H1 (cell line): Measurements from ENCODE around the gene GUCY1B1. TPM values are rescaled to one million over a fixed set of nuclear protein-coding genes. Genes with fewer than 3 reads are reported as not detected.

ENCODE experiments used
- CTCF ChIA-PET: fragments of 300-600 bp; sonication (Branson Sonifier 250); formaldehyde crosslinking; loops from one replicate; lab custom pipeline; 2021; ENCODE audit not compliant: partially characterized antibody; lab: Charles Lee
- POLR2A ChIA-PET: fragments of 300-600 bp; sonication (Branson Sonifier 250); formaldehyde crosslinking; loops from one replicate; lab custom pipeline; 2021; ENCODE audit warnings: inconsistent platforms; ENCODE audit not compliant: partially characterized antibody; lab: Charles Lee
- DNase-seq, 2 experiments: peaks; one replicate each; pipeline versions ENCODE4 v3.0.0 to v3.0.0-alpha.2; 2010 to 2022; ENCODE audit warnings: low spot score in 2 of 2, low read depth in 1 of 2, mixed read lengths in 1 of 2
- FAIRE-seq: peaks from 2 replicates; lab custom pipeline; 2011; peaks lifted over from hg19 to GRCh38; lab: Jason Lieb, UNC
- H2AFZ ChIP-seq: 2 replicates; pipeline ENCODE4 v1.8.1; 2012; ENCODE audit warnings: low read length, inconsistent platforms
- H2AK5ac ChIP-seq: 2 replicates; pipeline ENCODE4 v1.6.1; 2013; ENCODE audit warnings: low read depth, low read length
- H2BK120ac ChIP-seq: replicated peaks from 2 replicates; pipeline ENCODE3; 2013; ENCODE audit warnings: low read depth, low read length, inconsistent platforms
- H2BK12ac ChIP-seq: 2 replicates; pipeline ENCODE4 v1.6.1; 2013; ENCODE audit warnings: low read depth, low read length
- H2BK15ac ChIP-seq: 2 replicates; pipeline ENCODE4 v1.6.1; 2013; ENCODE audit warnings: low read length
- H2BK20ac ChIP-seq: 2 replicates; pipeline ENCODE4 v1.6.1; 2013; ENCODE audit warnings: low read length
- H2BK5ac ChIP-seq: 2 replicates; pipeline ENCODE4 v1.6.1; 2013; ENCODE audit warnings: low read depth, low read length
- H3K14ac ChIP-seq: 2 replicates; pipeline ENCODE4 v1.6.1; 2013; ENCODE audit warnings: inconsistent platforms; ENCODE audit not compliant: insufficient read length
- H3K18ac ChIP-seq: 2 replicates; pipeline ENCODE4 v1.6.1; 2013; ENCODE audit warnings: low read length; ENCODE audit errors: extremely low read depth
- H3K23ac ChIP-seq: 2 replicates; pipeline ENCODE4 v1.6.1; 2013; ENCODE audit warnings: inconsistent platforms; ENCODE audit not compliant: insufficient read length
- H3K23me2 ChIP-seq: 2 replicates; pipeline ENCODE4 v1.6.1; 2013; ENCODE audit warnings: low read depth, low read length
- H3K27ac ChIP-seq: 2 replicates; pipeline ENCODE4 v1.6.1; 2011; ENCODE audit warnings: low read depth, low read length, inconsistent platforms
- H3K27me3 ChIP-seq, 4 experiments: replicated peaks in 1 of 4; 1 replicate in 1 of 4; 2 replicates in 3 of 4; pipeline versions ENCODE4 v1.6.1 to v1.8.1; 2011 to 2013; ENCODE audit warnings: low read length in 3 of 4, mild to moderate bottlenecking in 3 of 4, inconsistent platforms in 2 of 4, mixed read lengths in 2 of 4, moderate library complexity in 1 of 4; ENCODE audit not compliant: control insufficient read depth in 3 of 4, insufficient read depth in 3 of 4; ENCODE audit errors: extremely low read depth in 1 of 4
- H3K36me3 ChIP-seq, 4 experiments: 2 replicates each; pipeline versions ENCODE4 v1.6.1 to v1.8.1; 2011 to 2013; ENCODE audit warnings: mild to moderate bottlenecking in 4 of 4, low read length in 3 of 4, moderate library complexity in 2 of 4, control low read depth in 1 of 4, inconsistent platforms in 1 of 4; ENCODE audit not compliant: insufficient read depth in 4 of 4, control insufficient read depth in 2 of 4
- H3K4ac ChIP-seq: replicated peaks from 2 replicates; pipeline ENCODE3; 2013; ENCODE audit warnings: low read length, low read depth, mixed read lengths, inconsistent platforms; ENCODE audit not compliant: insufficient read length
- H3K4me1 ChIP-seq, 4 experiments: replicated peaks in 1 of 4; 1 replicate in 1 of 4; 2 replicates in 3 of 4; pipeline versions ENCODE4 v1.6.1 to v1.8.1; 2011 to 2013; ENCODE audit warnings: low read length in 3 of 4, inconsistent platforms in 2 of 4, mixed read lengths in 1 of 4; ENCODE audit not compliant: insufficient read depth in 4 of 4, control insufficient read depth in 3 of 4
- H3K4me2 ChIP-seq, 2 experiments: 2 replicates each; pipeline versions ENCODE4 v1.6.1 to v1.8.1; 2011 to 2013; ENCODE audit warnings: low read depth in 2 of 2, low read length in 2 of 2, control low read depth in 1 of 2, inconsistent platforms in 1 of 2, mild to moderate bottlenecking in 1 of 2; ENCODE audit not compliant: insufficient read depth in 1 of 2
- H3K4me3 ChIP-seq, 4 experiments: fragments of 200-600, 300-600 bp in 1 of 4; sonication (generic), shearing (Covaris generic), sonication (Bioruptor Twin) in 1 of 4; 2 replicates each; pipeline versions ENCODE4 v1.5.1 to v1.8.1; 2011 to 2016; ENCODE audit warnings: low read length in 4 of 4, low read depth in 3 of 4, control low read depth in 2 of 4, inconsistent platforms in 2 of 4, mild to moderate bottlenecking in 2 of 4, mixed read lengths in 1 of 4, moderate library complexity in 1 of 4; ENCODE audit not compliant: insufficient read depth in 2 of 4; ENCODE audit errors: extremely low read depth in 1 of 4
- H3K56ac ChIP-seq: replicated peaks from 2 replicates; pipeline ENCODE3; 2013; ENCODE audit warnings: low read depth, mild to moderate bottlenecking, mixed read lengths, low read length, inconsistent platforms; ENCODE audit not compliant: insufficient read length
- H3K79me1 ChIP-seq: 2 replicates; pipeline ENCODE4 v1.6.1; 2013; ENCODE audit warnings: low read depth, low read length, control low read depth
- H3K79me2 ChIP-seq, 2 experiments: 2 replicates each; pipeline versions ENCODE4 v1.6.1 to v1.8.1; 2012 to 2013; ENCODE audit warnings: low read length in 2 of 2, mild to moderate bottlenecking in 2 of 2, inconsistent platforms in 1 of 2; ENCODE audit not compliant: insufficient read depth in 2 of 2, control insufficient read depth in 1 of 2
- H3K9ac ChIP-seq, 4 experiments: replicated peaks in 1 of 4; 1 replicate in 1 of 4; 2 replicates in 3 of 4; pipeline versions ENCODE4 v1.6.1 to v1.8.1; 2011 to 2013; ENCODE audit warnings: low read depth in 3 of 4, low read length in 3 of 4, control low read depth in 2 of 4, mild to moderate bottlenecking in 2 of 4, moderate library complexity in 2 of 4, inconsistent platforms in 1 of 4; ENCODE audit errors: extremely low read depth in 1 of 4
- H3K9me3 ChIP-seq, 2 experiments: 2 replicates each; pipeline versions ENCODE4 v1.6.1 to v1.8.1; 2012 to 2013; ENCODE audit warnings: mild to moderate bottlenecking in 2 of 2, moderate library complexity in 2 of 2, control low read depth in 1 of 2, inconsistent platforms in 1 of 2, low read depth in 1 of 2, low read length in 1 of 2, mixed read lengths in 1 of 2; ENCODE audit not compliant: insufficient read depth in 2 of 2
- H4K20me1 ChIP-seq, 2 experiments: replicated peaks in 1 of 2; 2 replicates each; pipeline versions ENCODE3 to v1.8.1; 2011 to 2013; ENCODE audit warnings: inconsistent platforms in 2 of 2, low read length in 2 of 2, mild to moderate bottlenecking in 1 of 2; ENCODE audit not compliant: insufficient read depth in 2 of 2, control insufficient read depth in 1 of 2
- H4K5ac ChIP-seq: 2 replicates; pipeline ENCODE4 v1.6.1; 2013; ENCODE audit warnings: low read length, low read depth, mixed read lengths, inconsistent platforms; ENCODE audit not compliant: insufficient read length
- H4K8ac ChIP-seq: 2 replicates; pipeline ENCODE4 v1.8.0; 2013; ENCODE audit warnings: mild to moderate bottlenecking, moderate library complexity, low read length, inconsistent platforms; ENCODE audit not compliant: insufficient read depth; ENCODE audit errors: extremely low read depth
- H4K91ac ChIP-seq: replicated peaks from 2 replicates; pipeline ENCODE3; 2013; ENCODE audit warnings: low read length, mixed read lengths, inconsistent platforms; ENCODE audit not compliant: insufficient read length
- ATF3 ChIP-seq: IDR thresholded peaks from 2 replicates; pipeline ENCODE4 v1.6.1; 2011; ENCODE audit warnings: low read depth, mild to moderate bottlenecking, low read length; ENCODE audit not compliant: insufficient read depth
- CBX5 ChIP-seq: fragments of 300-800, 300-1000 bp; sonication (generic); IDR thresholded peaks from 2 replicates; pipeline ENCODE4 v1.7.1; 2016; ENCODE audit warnings: antibody characterized with exemption, low read length, low read depth
- CHD1 ChIP-seq: IDR thresholded peaks from 2 replicates; pipeline ENCODE4 v1.6.1; 2012; ENCODE audit warnings: low read depth, low read length, improper control_type of control experiment
- CREB1 ChIP-seq: IDR thresholded peaks from 2 replicates; pipeline ENCODE4 v1.6.1; 2012; ENCODE audit warnings: inconsistent platforms
- CTBP2 ChIP-seq: IDR thresholded peaks from 2 replicates; pipeline ENCODE4 v1.7.0; 2011; ENCODE audit warnings: borderline replicate concordance, mild to moderate bottlenecking, moderate library complexity, mixed read lengths, low read length; ENCODE audit not compliant: insufficient read depth, insufficient read length
- FOSL1 ChIP-seq: IDR thresholded peaks from 2 replicates; pipeline ENCODE4 v1.6.1; 2011; ENCODE audit warnings: mild to moderate bottlenecking, low read depth, low read length, moderate library complexity; ENCODE audit not compliant: insufficient read depth
- GTF2F1 ChIP-seq: IDR thresholded peaks from 2 replicates; pipeline ENCODE4 v1.6.1; 2012; ENCODE audit warnings: low read depth, low read length, improper control_type of control experiment, borderline replicate concordance
- JUND ChIP-seq: IDR thresholded peaks from 2 replicates; pipeline ENCODE4 v1.6.1; 2011; ENCODE audit warnings: mild to moderate bottlenecking, improper control_type of control experiment, low read length
- KDM5A ChIP-seq: fragments of 200-600 bp; IDR thresholded peaks from 2 replicates; pipeline ENCODE4 v1.7.1; 2012; ENCODE audit warnings: mild to moderate bottlenecking, low read length, inconsistent platforms, mixed read lengths
- PHF8 ChIP-seq: fragments of 200-600 bp; sonication (generic); conservative IDR thresholded peaks from 2 replicates; pipeline ENCODE4 v1.7.1; 2012; ENCODE audit warnings: low read depth, mild to moderate bottlenecking, inconsistent platforms, low read length, moderate library complexity
- RXRA ChIP-seq: IDR thresholded peaks from 2 replicates; pipeline ENCODE4 v1.6.1; 2011; ENCODE audit warnings: low read depth, mild to moderate bottlenecking, low read length, moderate library complexity; ENCODE audit not compliant: insufficient read depth
- TAF7 ChIP-seq: optimal IDR thresholded peaks from 2 replicates; pipeline ENCODE3; 2011; ENCODE audit warnings: low read depth, mild to moderate bottlenecking, inconsistent platforms, low read length, moderate library complexity, borderline replicate concordance
- TCF12 ChIP-seq: IDR thresholded peaks from 2 replicates; pipeline ENCODE4 v1.6.1; 2011; ENCODE audit warnings: low read depth, mild to moderate bottlenecking, low read length
- YY1 ChIP-seq: IDR thresholded peaks from 2 replicates; pipeline ENCODE4 v1.6.1; 2011; ENCODE audit warnings: low read depth, mild to moderate bottlenecking, low read length
- ZNF274 ChIP-seq: IDR thresholded peaks from 2 replicates; pipeline ENCODE4 v1.7.0; 2012; ENCODE audit warnings: low read length, borderline replicate concordance; ENCODE audit errors: extremely low read depth
- WGBS, 2 experiments: shearing (Covaris generic) in 1 of 2; methylation state at CpG; one replicate each; pipeline versions ENCODE4 v1.1.6 to v1.1.7; 2013 to 2015; ENCODE audit warnings: low lambda C conversion rate in 2 of 2, mixed read lengths in 2 of 2, inconsistent platforms in 1 of 2, low coverage in 1 of 2, missing lambda C conversion rate in 1 of 2; ENCODE audit not compliant: insufficient replicate concordance in 2 of 2, insufficient coverage in 1 of 2, insufficient read length in 1 of 2; ENCODE audit errors: extremely low coverage in 1 of 2, missing lambda C conversion rate in 1 of 2; 5-methylcytosine and 5-hydroxymethylcytosine counted together
- polyA plus RNA-seq, 7 experiments: library from polyadenylated mRNA; depleted of rRNA in 3 of 7; stranded (reverse) in 5 of 7; unstranded in 2 of 7; fragments of >200 nt in 5 of 7; fragments of 200-250 nt in 2 of 7; gene quantifications; 1 replicate in 5 of 7; 2 replicates in 1 of 7; 4 replicates in 1 of 7; pipeline versions ENCODE4 v1.2.1 to v1.2.3, GENCODE V29; 2011 to 2013; ENCODE audit warnings: missing spikeins in 2 of 7, mixed read lengths in 2 of 7
- total RNA-seq: library from RNA; stranded (reverse); fragmentation: NEBNext Ultra II Directional; extraction: Animal tissue kit (Norgen Biotek cat#: 25700); gene quantifications from 2 replicates; pipeline ENCODE4 v1.2.1, GENCODE V29; 2021

The GUCY1B1 gene
- total and polyA plus RNA-seq, 2 of the 8 experiments (the other 6 are each of a cell fraction or from before 2014, with no cell fraction given), result 1.5 to 2.9 TPM

- H2BK20ac ChIP-seq, result no peak overlapping the region
- H3K56ac ChIP-seq, result no peak overlapping the region
- no peak overlapping the region for H3K23ac ChIP-seq
- H2AK5ac ChIP-seq, result no peak overlapping the region
- no peak overlapping the region for H2BK12ac ChIP-seq
- ChIA-PET POLR2A (no interaction called here), CTCF (interaction anchor here (0.5 to 0.6 kb wide), 2 partner anchors 265 to 1003 kb away, joined by 3 read pairs; no protein-coding TSS in a partner anchor)
- H3K79me1 ChIP-seq, result no peaks in the 10 kb centered on the region
- 90% methylated on average over 3 of the region's 3 CpGs; no CpG with 5 or more reads in 1 of the 2 experiments for WGBS, 2 experiments
- DNase-seq (no peak), FAIRE-seq (no peak)
- H3K27me3 ChIP-seq, result no peaks in the 10 kb centered on the region
- H3K27ac ChIP-seq, result no peak overlapping the region
- H4K20me1 ChIP-seq, result no peaks in the 10 kb centered on the region
- no peak overlapping the region for H2BK120ac ChIP-seq
- H4K91ac ChIP-seq, result no peak overlapping the region
- no peaks in the 10 kb centered on the region for H3K9me3 ChIP-seq
- no peak overlapping the region for H3K14ac ChIP-seq
- no peaks in the 10 kb centered on the region for H3K36me3 ChIP-seq
- H2BK15ac ChIP-seq, result no peak overlapping the region
- no peak overlapping the region for H4K8ac ChIP-seq
- no peak overlapping the region for H3K4me3 ChIP-seq
- H3K4ac ChIP-seq, result no peak overlapping the region
- no peak overlapping the region for H4K5ac ChIP-seq
- H3K23me2 ChIP-seq, result no peaks in the 10 kb centered on the region
- no peaks in the 10 kb centered on the region for H3K79me2 ChIP-seq
- H3K4me2 ChIP-seq, result no peak overlapping the region
- H3K4me1 ChIP-seq, result no peaks in the 10 kb centered on the region
- H2BK5ac ChIP-seq, result no peak overlapping the region
- no peak overlapping the region for H3K18ac ChIP-seq
- H2AFZ ChIP-seq, result no peak overlapping the region
- no peak overlapping the region for H3K9ac ChIP-seq
- TF ChIP-seq CREB1 (no peak), CBX5 (no peak), ATF3 (no peak), RXRA (no peak), JUND (no peak), PHF8 (no peak), FOSL1 (no peak), YY1 (no peak), GTF2F1 (no peak), TAF7 (no peak), CHD1 (no peak), KDM5A (no peak), ZNF274 (no peak), TCF12 (no peak), CTBP2 (no peak)
Observed at GRCh38 chr4:155828628-155829027, 69.8 kb downstream of the GUCY1B1 start.
